ENCODE measurements around the gene PTPN1. TPM values are rescaled to one million over a fixed set of nuclear protein-coding genes. Genes with fewer than 3 reads are reported as not detected.

The PTPN1 gene
- total RNA-seq, 1 donor, result 28.6 TPM

GRCh38 chr20:50475681-50476292 is 34.4 kb upstream of the PTPN1 start:
- DNase-seq (ENCODE audit: insufficient read length, low spot score, missing footprints), result no peak
- Histone ChIP-seq H2AFZ (ENCODE audit: low read length) (no peak overlapping the region), H3K27ac (ENCODE audit: low read depth, low read length) (no peak overlapping the region), H3K4me1 (ENCODE audit: insufficient read depth, low read length) (peaks cover 7% of the 10 kb centered on the region), H3K36me3 (ENCODE audit: insufficient read depth, low read length) (no peaks in the 10 kb centered on the region), H3K79me2 (ENCODE audit: insufficient read depth, low read length) (no peaks in the 10 kb centered on the region), H3K4me2 (ENCODE audit: insufficient read depth, low read length) (no peak overlapping the region), H3K4me3 (ENCODE audit: insufficient read depth, low read length) (no peak overlapping the region), H3K27me3 (ENCODE audit: insufficient read depth, low read length) (no peaks in the 10 kb centered on the region), H4K20me1 (ENCODE audit: insufficient read depth, low read length) (no peaks in the 10 kb centered on the region), H3K9me3 (ENCODE audit: low read depth, low read length) (no peaks in the 10 kb centered on the region)
- no peak for TF ChIP-seq CTCF (IDR thresholded peaks at IDR 0.05; ENCODE audit: extremely low read depth, low read depth, low read length)

- Histone ChIP-seq H3K4me1 (ENCODE audit: insufficient read depth, low read length) (peaks cover 7% of the 10 kb centered on the region), H4K20me1 (ENCODE audit: insufficient read depth, low read length) (no peaks in the 10 kb centered on the region), H3K4me2 (ENCODE audit: insufficient read depth, low read length) (no peak overlapping the region), H3K27ac (ENCODE audit: low read depth, low read length) (no peak overlapping the region), H3K4me3 (ENCODE audit: insufficient read depth, low read length) (no peak overlapping the region), H2AFZ (ENCODE audit: low read length) (no peak overlapping the region), H3K36me3 (ENCODE audit: insufficient read depth, low read length) (no peaks in the 10 kb centered on the region), H3K27me3 (ENCODE audit: insufficient read depth, low read length) (no peaks in the 10 kb centered on the region), H3K79me2 (ENCODE audit: insufficient read depth, low read length) (no peaks in the 10 kb centered on the region), H3K9me3 (ENCODE audit: low read depth, low read length) (no peaks in the 10 kb centered on the region)
- DNase-seq (ENCODE audit: insufficient read length, low spot score, missing footprints), result no peak
- no peak for TF ChIP-seq CTCF (IDR thresholded peaks at IDR 0.05; ENCODE audit: extremely low read depth, low read depth, low read length)
These were observed 32.8 kb upstream of the PTPN1 start for GRCh38 chr20:50477239-50477872.

GRCh38 chr20:50478162-50478990 is 31.8 kb upstream of the PTPN1 start:
- TF ChIP-seq CTCF (IDR thresholded peaks at IDR 0.05; ENCODE audit: extremely low read depth, low read depth, low read length), result peak; percentile 77
- no peak overlapping the region for H3K27ac ChIP-seq (ENCODE audit: low read depth, low read length)
- H3K4me2 ChIP-seq (ENCODE audit: insufficient read depth, low read length), result no peak overlapping the region
- peaks cover 9% of the 10 kb centered on the region for H3K4me1 ChIP-seq (ENCODE audit: insufficient read depth, low read length)
- no peaks in the 10 kb centered on the region for H3K27me3 ChIP-seq (ENCODE audit: insufficient read depth, low read length)
- peak overlapping the region; percentile 79 for H2AFZ ChIP-seq (ENCODE audit: low read length)
- no peaks in the 10 kb centered on the region for H3K36me3 ChIP-seq (ENCODE audit: insufficient read depth, low read length)
- H4K20me1 ChIP-seq (ENCODE audit: insufficient read depth, low read length), result no peaks in the 10 kb centered on the region
- no peak overlapping the region for H3K4me3 ChIP-seq (ENCODE audit: insufficient read depth, low read length)
- no peaks in the 10 kb centered on the region for H3K79me2 ChIP-seq (ENCODE audit: insufficient read depth, low read length)
- H3K9me3 ChIP-seq (ENCODE audit: low read depth, low read length), result no peaks in the 10 kb centered on the region
- no peak for DNase-seq (ENCODE audit: insufficient read length, low spot score, missing footprints)

GRCh38 chr20:50481741-50482140 is 28.4 kb upstream of the PTPN1 start:
- Histone ChIP-seq H3K4me2 (ENCODE audit: insufficient read depth, low read length) (no peak overlapping the region), H3K27me3 (ENCODE audit: insufficient read depth, low read length) (no peaks in the 10 kb centered on the region), H3K4me1 (ENCODE audit: insufficient read depth, low read length) (peaks cover 17% of the 10 kb centered on the region), H3K27ac (ENCODE audit: low read depth, low read length) (no peak overlapping the region), H3K36me3 (ENCODE audit: insufficient read depth, low read length) (no peaks in the 10 kb centered on the region), H2AFZ (ENCODE audit: low read length) (no peak overlapping the region), H4K20me1 (ENCODE audit: insufficient read depth, low read length) (no peaks in the 10 kb centered on the region), H3K4me3 (ENCODE audit: insufficient read depth, low read length) (no peak overlapping the region), H3K9me3 (ENCODE audit: low read depth, low read length) (no peaks in the 10 kb centered on the region), H3K79me2 (ENCODE audit: insufficient read depth, low read length) (no peaks in the 10 kb centered on the region)
- no peak for DNase-seq (ENCODE audit: insufficient read length, low spot score, missing footprints)
- TF ChIP-seq CTCF (IDR thresholded peaks at IDR 0.05; ENCODE audit: extremely low read depth, low read depth, low read length), result no peak

Measured in osteoblast (primary cell).